ENCODE data around the gene APOA4. TPM values are rescaled to one million over a fixed set of nuclear protein-coding genes. Genes with fewer than 3 reads are reported as not detected.

APOA4 gene
- total and polyA plus RNA-seq, 2 donors (not counting 3 experiments of a cell fraction or from before 2014, with no cell fraction given), result not detected

DNA sequence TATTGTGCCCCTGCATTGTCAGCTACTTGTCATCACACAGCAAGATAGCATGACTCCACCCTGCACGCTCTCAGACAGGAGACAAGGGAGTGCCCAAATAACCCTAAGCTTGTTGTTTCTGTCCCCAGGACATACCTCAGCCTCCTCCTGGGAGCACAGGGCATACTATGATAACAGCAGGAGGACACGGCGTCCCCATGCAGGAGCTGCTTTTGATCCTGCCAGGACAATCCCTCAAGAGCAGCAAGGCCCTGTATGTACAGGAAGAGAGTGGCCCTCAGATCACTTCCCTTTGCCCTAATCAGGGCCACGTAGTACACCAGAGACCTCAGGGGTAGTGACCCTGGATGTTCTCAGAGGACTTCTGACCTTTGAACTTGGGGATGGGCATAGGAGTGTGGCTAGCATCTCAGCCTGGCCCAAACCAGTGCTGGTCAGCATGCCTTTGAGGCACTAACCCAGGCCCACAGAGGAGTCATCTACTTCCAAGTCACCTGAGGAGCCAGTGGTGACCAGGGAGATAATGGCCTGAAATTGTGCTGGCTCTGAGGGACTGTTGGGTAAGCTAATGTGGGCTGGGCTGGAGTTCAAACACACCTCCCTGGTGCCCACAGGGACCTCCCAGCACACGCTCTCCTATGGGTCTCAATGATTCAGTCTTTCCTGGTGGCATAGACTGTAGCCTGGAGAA is 9.2 kb downstream of the APOA4 start:
- Histone ChIP-seq H3K9ac (replicated peaks; ENCODE audit: extremely low read depth, insufficient read depth, low read length) (no peak overlapping the region), H4K20me1 (replicated peaks; ENCODE audit: control insufficient read depth, extremely low read depth, insufficient read depth, low read length) (no peaks in the 10 kb centered on the region), H3K27me3 (ENCODE audit: control insufficient read depth in 2 of 2, insufficient read depth in 2 of 2, low read length in 2 of 2) (peaks cover 4 to 6% of the 10 kb centered on the region in 2 experiments), H3K79me2 (ENCODE audit: control insufficient read depth, insufficient read depth, low read length) (no peaks in the 10 kb centered on the region), H2AFZ (ENCODE audit: low read depth, low read length) (no peak overlapping the region), H3K27ac (ENCODE audit: insufficient read depth, low read depth, low read length) (no peak overlapping the region), H3K4me3 (replicated peaks in 1 of 3; ENCODE audit: insufficient read depth in 1 of 3, low read depth in 1 of 3, low read length in 3 of 3) (no peak overlapping the region), H3K9me3 (replicated peaks; ENCODE audit: control insufficient read depth, insufficient read depth, low read length) (no peaks in the 10 kb centered on the region), H3K4me2 (ENCODE audit: insufficient read depth, low read length) (no peak overlapping the region), H3K4me1 (ENCODE audit: control insufficient read depth, extremely low read depth, insufficient read depth, low read length) (no peaks in the 10 kb centered on the region), H3K9me1 (replicated peaks; ENCODE audit: control insufficient read depth, extremely low read depth, insufficient read depth, low read length) (no peaks in the 10 kb centered on the region), H3K36me3 (ENCODE audit: control insufficient read depth in 2 of 2, extremely low read depth in 1 of 2, insufficient read depth in 2 of 2, low read length in 2 of 2) (no peaks in the 10 kb centered on the region)
- no TSS peak for BruUV-seq (replicated peaks)
- CTCF ChIA-PET, result interaction anchor here (1.2 kb wide), 1 partner anchor 20 kb away, joined by 3 read pairs; no protein-coding TSS in a partner anchor
- TF ChIP-seq, protein P1, sequence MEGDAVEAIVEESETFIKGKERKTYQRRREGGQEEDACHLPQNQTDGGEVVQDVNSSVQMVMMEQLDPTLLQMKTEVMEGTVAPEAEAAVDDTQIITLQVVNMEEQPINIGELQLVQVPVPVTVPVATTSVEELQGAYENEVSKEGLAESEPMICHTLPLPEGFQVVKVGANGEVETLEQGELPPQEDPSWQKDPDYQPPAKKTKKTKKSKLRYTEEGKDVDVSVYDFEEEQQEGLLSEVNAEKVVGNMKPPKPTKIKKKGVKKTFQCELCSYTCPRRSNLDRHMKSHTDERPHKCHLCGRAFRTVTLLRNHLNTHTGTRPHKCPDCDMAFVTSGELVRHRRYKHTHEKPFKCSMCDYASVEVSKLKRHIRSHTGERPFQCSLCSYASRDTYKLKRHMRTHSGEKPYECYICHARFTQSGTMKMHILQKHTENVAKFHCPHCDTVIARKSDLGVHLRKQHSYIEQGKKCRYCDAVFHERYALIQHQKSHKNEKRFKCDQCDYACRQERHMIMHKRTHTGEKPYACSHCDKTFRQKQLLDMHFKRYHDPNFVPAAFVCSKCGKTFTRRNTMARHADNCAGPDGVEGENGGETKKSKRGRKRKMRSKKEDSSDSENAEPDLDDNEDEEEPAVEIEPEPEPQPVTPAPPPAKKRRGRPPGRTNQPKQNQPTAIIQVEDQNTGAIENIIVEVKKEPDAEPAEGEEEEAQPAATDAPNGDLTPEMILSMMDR (IDR thresholded peaks at IDR 0.05; ENCODE audit: extremely low read depth in 1 of 2, insufficient read depth in 1 of 2, low read depth in 1 of 2, low read length in 2 of 2), result no peak
- TF ChIP-seq POLR2A (IDR thresholded peaks at IDR 0.05; ENCODE audit: low read depth, low read length) (no peak), JUN (IDR thresholded peaks at IDR 0.05; ENCODE audit: borderline replicate concordance, insufficient read depth, insufficient read length, low read depth) (no peak), EZH2 (IDR thresholded peaks at IDR 0.05; ENCODE audit: borderline replicate concordance, low read depth, low read length, severe bottlenecking) (no peak)
- TF ChIP-seq, protein P2, sequence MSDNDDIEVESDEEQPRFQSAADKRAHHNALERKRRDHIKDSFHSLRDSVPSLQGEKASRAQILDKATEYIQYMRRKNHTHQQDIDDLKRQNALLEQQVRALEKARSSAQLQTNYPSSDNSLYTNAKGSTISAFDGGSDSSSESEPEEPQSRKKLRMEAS (IDR thresholded peaks at IDR 0.05; ENCODE audit: insufficient read depth, insufficient read length), result no peak
- POLR2A ChIA-PET, result no interaction called here
- intact Hi-C loops (cut with micrococcal nuclease) (no loop called here), dilution Hi-C loops (cut with MboI; ENCODE audit: extremely low pct_ligation_motif_present, low sequenced_read_pairs) (no loop called here)
- DNase-seq (ENCODE audit: low read depth, low spot score), result no peak
- FAIRE-seq, result no peak
